DMS 273 (cell line): ENCODE results near the gene TMEM181.
A peak's percentile ranks its signal among the peaks of the same experiment; 100 is the strongest.

Source experiments
- DNase-seq: peaks from one replicate; lab custom pipeline; 2025; ENCODE audit not compliant: unreplicated experiment; lab: John Stamatoyannopoulos, UW

TMEM181 gene

GRCh38 chr6:158561321-158561884 lies 1.5 kb downstream of the TMEM181 start:
- no peak for DNase-seq

DNA sequence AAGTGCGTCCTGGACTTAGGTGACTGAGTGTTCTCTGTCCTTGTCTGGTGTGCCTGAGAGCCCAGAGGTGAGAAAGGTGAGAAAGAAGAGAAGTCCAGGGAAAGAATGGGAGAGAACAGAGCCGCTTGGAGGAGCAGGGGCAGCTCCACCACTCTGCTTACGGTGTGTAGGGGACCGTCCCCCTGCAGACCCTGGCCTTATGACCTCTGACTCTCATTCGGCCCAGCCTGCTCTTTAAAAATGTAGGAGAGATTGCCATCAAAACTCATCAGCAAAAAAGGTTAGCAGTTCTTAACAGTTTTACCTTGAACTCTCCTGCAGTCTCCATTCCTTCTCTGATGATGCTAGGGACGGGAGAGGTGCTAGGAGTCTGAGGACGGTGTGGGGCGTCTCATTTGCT lies 2.0 kb downstream of the TMEM181 start:
- no peak for DNase-seq

DNA sequence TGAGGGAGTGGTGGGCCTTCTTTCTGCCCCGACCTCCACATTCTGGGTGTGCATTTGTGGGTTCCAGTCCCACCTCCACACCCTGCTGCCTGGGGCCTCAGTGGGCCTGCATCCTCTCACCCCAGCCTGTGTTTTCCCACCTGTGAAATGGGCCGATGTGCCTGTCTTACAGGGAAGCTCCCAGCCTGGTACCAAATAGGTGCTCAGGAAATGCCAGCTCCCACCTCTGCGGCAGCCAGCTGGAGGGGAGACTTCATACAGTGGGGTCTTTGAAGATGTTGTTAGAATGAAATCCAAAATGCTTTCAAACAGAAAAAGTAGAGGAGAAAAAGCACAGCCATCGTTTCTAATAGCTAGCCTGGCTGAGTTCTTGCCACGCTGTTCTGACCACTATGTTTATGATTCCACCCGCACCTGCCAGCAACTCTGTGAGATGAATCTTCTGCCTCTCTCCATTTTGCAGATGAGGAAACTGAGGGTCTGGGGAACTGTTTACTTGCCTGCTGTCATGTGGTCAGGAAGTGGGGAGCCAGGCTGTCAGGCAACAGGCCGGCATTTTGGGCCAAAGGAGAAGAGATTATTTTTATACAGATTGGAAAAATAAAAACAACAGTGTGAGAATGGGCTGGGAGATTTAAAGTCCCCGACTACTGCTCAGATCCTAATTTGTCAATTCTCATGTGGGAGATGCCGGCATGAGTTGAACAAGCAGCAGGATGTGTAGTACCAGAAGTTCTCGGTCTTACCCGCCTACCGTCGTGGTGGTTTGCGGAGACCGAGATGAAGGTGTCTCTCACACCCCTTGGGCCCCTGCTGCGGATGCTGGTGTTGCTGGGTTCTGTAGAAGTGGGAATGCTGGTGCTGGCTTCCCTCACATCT lies 4.6 kb downstream of the TMEM181 start:
- DNase-seq, result no peak

GRCh38 chr6:158565122-158565429 lies 5.2 kb downstream of the TMEM181 start:
- no peak for DNase-seq

- no peak for DNase-seq
Observed at GRCh38 chr6:158565482-158566040, 5.7 kb downstream of the TMEM181 start.

- DNase-seq, result no peak
Observed at GRCh38 chr6:158566207-158566818, 6.4 kb downstream of the TMEM181 start.

- no peak for DNase-seq
Observed at GRCh38 chr6:158567152-158567551, 7.3 kb downstream of the TMEM181 start.

DNA sequence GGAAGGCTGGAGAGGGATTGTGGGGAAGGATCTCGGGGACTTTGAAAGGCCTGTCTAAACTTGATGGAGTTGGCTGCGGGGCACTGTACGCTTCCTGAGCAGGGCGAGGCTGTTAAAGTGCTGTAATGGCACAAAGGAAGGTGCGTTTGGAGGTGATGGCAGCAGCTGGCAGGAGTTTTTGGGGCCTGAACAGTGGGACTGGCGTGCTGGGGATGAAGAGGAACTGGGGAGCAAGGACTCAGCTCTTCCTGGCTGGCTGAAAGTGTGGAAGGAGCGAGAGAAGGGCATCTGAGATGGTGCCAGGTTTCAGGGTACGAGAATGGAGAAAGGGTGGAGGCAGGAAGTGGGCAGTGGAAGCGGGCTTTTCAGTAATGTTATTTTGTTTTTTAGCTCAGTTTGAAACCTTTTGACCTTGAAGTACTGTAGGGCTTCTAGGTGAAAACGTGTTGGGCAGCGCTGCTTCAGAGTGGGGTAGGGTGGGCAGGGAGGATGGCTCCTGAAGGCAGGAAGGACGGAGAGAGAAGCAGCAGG lies 8.0 kb downstream of the TMEM181 start:
- DNase-seq, result no peak

DNA sequence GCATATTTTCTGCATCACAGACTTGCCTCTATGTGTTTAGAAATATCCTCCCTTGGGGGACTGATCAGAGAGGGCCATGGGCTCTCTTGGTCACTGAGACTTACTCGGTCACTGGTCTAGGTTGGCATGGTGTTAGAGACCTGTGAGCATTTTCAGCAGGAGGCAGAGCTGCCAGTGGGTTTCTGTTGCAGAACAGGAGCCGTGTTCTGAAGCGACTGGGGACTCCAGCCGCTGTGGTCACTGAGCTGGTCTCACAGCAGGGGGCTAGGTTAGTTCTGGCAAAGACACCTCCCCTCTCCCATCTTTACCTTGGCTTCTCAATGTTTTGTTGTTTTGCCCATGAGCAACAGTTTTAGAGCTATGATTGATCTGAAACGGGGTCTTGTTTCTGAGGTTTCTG lies 8.7 kb downstream of the TMEM181 start:
- DNase-seq, result no peak

- DNase-seq, result no peak
Observed at GRCh38 chr6:158569036-158569435, 9.1 kb downstream of the TMEM181 start.

DNA sequence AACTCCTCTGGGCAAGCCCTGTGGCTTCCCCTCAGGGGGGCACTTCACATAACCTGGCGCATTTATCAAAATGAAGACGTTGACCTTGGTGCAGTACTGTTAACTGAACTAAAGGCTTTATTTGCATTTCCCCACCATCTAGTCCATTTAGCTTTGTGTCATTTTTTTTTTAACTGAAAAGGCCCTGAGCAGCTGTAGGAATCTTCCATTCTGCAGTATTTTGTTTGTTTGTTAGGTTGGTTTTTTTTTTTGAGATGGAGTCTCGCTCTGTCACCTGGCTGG lies 10.7 kb downstream of the TMEM181 start:
- no peak for DNase-seq

- DNase-seq, result no peak
Observed at GRCh38 chr6:158571826-158572652, 12.1 kb downstream of the TMEM181 start.

DNA sequence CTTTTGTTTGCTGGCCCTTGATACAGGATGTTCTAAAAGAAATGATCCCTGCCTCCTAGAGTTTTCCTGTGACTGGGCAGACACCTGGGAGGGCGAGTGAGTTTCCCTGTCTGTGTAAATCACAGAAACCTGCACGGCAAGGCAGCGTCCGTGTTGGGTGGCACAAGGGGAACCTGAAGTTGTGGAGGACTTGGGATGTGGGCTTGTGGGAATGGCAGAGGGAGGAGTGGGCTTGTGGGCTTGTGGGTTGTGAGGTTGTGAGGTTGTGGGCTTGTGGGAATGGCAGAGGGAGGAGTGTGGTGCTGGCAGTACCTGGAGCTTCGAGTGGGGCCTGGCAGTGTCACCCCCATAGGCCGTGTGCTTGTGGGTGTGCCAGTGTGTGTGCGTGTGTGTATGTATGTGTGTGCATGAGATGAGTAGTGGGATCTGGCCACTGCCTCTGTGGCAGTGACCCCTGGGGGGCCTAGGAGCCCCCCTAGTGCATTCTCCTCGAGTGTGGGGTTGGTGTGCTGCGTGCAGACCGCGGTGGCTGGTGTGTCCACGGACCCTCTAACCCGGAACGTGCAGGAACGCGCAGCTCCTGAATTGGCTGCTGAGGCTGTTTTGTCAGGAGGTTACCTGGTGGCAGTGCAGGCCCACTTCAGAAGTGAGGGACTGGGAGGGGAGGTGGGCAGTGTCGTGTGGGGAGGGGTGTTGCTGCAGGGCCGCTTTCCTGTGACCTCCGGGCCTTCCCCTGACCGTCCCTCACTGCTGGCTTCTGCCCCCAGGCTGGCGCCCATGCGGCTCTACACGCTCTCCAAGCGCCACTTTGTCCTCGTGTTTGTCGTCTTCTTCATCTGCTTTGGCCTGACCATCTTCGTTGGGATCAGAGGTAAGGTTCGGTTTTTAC lies 13.0 kb downstream of the TMEM181 start:
- no peak for DNase-seq

GRCh38 chr6:158573542-158573931 lies 13.6 kb downstream of the TMEM181 start:
- no peak for DNase-seq

- no peak for DNase-seq
Observed at GRCh38 chr6:158574800-158575199, 14.9 kb downstream of the TMEM181 start.

GRCh38 chr6:158575550-158575949 lies 15.7 kb downstream of the TMEM181 start:
- no peak for DNase-seq

DNA sequence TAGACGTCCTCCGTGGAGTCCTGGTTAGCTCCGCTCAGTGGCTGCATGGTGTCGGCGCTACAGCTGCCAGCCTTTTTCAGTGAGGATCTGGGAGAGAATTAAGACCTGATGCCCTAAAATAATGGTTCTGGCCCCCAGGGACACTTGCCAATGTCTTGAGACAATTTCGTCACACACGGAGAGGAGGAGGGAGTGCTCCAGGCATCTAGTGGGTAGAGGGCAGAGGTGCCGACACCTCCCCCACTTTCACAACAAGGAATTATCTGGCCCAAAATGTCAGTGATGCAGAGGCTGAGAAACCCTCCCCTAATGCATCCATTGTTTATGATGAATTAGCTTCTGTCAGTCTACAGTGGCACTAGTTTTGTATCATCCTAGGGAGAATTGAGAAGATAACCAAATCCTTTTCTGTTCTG lies 24.4 kb downstream of the TMEM181 start:
- DNase-seq, result no peak

DNA sequence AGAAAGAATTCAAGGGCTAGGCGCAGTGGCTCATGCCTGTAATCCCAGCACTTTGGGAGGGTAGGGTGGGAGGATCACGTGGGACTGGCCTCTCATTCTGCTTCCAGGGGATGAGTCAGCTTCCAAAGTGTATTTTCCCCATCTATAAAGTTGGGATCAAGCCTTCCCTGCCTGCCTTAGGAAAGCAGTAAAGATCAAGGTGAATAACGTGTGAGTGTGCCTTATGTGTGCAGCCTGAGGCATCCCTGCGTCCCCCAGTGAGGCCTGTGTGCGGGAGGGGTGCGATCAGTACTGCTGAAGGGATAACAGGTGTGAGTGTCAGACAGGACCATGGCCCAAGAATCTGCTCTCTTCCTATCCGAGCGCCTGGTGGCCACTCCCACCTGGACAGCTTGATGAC lies 26.8 kb downstream of the TMEM181 start:
- DNase-seq, result no peak

GRCh38 chr6:158589366-158589765 lies 29.5 kb downstream of the TMEM181 start:
- peak; percentile 46 for DNase-seq

DNA sequence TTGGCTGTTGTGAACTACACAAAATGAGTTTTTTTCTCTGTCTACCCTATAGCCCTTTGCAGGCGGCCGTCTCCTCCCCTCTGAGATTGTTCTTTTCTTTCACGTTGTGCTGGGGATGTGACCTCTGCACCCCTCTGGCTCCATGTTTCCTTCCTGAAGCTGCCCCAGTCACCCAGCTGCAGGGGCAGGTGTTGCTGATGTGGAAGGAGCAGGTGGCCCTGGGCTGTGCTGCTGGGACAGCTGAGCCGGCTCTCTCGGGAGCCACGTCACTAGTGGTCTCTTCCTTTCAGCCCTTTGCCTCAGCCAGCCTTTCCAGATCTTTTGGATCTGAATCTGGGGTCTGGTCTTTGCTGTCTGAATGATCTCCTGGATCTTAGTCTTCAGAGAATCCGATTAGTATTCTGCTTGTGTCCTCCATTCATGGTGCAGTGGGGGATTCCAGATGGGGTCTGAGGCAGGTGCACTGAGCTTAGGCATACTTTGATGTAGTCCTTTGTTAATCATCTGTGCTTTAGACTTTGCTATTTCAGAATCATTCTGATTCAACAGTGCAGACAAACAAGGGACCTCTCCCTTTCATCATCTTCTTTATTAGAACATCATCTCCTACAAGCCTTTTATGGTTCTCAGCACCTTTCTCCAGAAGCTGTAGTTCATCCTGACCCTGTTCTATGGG lies 31.4 kb downstream of the TMEM181 start:
- no peak for DNase-seq
